Vagina (tissue), 2 donors: ENCODE data around the gene CXCR5.

Source experiments
- CTCF ChIP-seq, 3 experiments: fragments of 450-650 bp in 2 of 3; fragments of 200-600 bp in 1 of 3; sonication (generic) in 1 of 3; IDR thresholded peaks; one replicate each; pipeline ENCODE4 v1.5.1; 2017 to 2019; ENCODE audit warnings: antibody characterized with exemption in 3 of 3, mild to moderate bottlenecking in 2 of 3, moderate library complexity in 2 of 3
- POLR2A ChIP-seq, 2 donors: fragments of 450-650 bp; IDR thresholded peaks; one replicate each; pipeline ENCODE4 v1.6.1; 2017; ENCODE audit warnings: antibody characterized with exemption in 2 of 2, mild to moderate bottlenecking in 2 of 2, moderate library complexity in 2 of 2
- POLR2AphosphoS5 ChIP-seq, 2 donors: sonication (generic); formaldehyde crosslinking; IDR thresholded peaks; one replicate each; pipeline ENCODE4 v1.9.0; 2017; ENCODE audit warnings: antibody characterized with exemption in 2 of 2, mild to moderate bottlenecking in 2 of 2, low read depth in 1 of 2; ENCODE audit not compliant: insufficient read depth in 1 of 2

GRCh38 chr11:118886681-118887111 lies 3.0 kb downstream of the CXCR5 start:
- no peak for TF ChIP-seq CTCF (IDR thresholded peaks at IDR 0.05)
- no peak for TF ChIP-seq POLR2A (IDR thresholded peaks at IDR 0.05)
- no peak for TF ChIP-seq POLR2AphosphoS5 (IDR thresholded peaks at IDR 0.05; ENCODE audit: insufficient read depth in 1 of 2, low read depth in 1 of 2)
